GM19452 (cell line): Measurements from ENCODE around the gene C2orf78.
"Not testable (repeated sequence)": the region's sequence is repeated elsewhere in the genome, so short reads cannot be mapped to it uniquely, and the experiment has no call there.

ENCODE experiments used
- ATAC-seq: cut with Tn5 transposase; IDR thresholded peaks from one replicate; pipeline ENCODE4 v1.9.1; 2021; ENCODE audit not compliant: unreplicated experiment

Gene C2orf78

GRCh38 chr2:73779467-73780236, 4.3 kb upstream of the C2orf78 start, which contains the start of gene DUSP11:
TSS of gene DUSP11 (minus strand) at chr2:73780103. CDS start at chr2:73779974, 129 bp downstream.
- peak; percentile 98 for ATAC-seq

GRCh38 chr2:73780237-73780582, 3.8 kb upstream of the C2orf78 start:
- no peak for ATAC-seq

- ATAC-seq: not testable (repeated sequence)
Observed at GRCh38 chr2:73783402-73783801, 581 bp upstream of the C2orf78 start.

- ATAC-seq: no peak
Observed at GRCh38 chr2:73811878-73812277, 27.9 kb downstream of the C2orf78 start.

- no peak for ATAC-seq
Observed at GRCh38 chr2:73812635-73813034, 28.7 kb downstream of the C2orf78 start.

- ATAC-seq: no peak
Observed at GRCh38 chr2:73818296-73818695, 34.3 kb downstream of the C2orf78 start.

- ATAC-seq: peak; percentile 65
Observed at GRCh38 chr2:73821227-73821626, 37.2 kb downstream of the C2orf78 start.

GRCh38 chr2:73821669-73822068, 37.7 kb downstream of the C2orf78 start:
- no peak for ATAC-seq

GRCh38 chr2:73822276-73822675, 38.3 kb downstream of the C2orf78 start:
- ATAC-seq: peak; percentile 75

- ATAC-seq: no peak
Observed at GRCh38 chr2:73822991-73823390, 39.0 kb downstream of the C2orf78 start.

- no peak for ATAC-seq
Observed at GRCh38 chr2:73823416-73823815, 39.4 kb downstream of the C2orf78 start.

- no peak for ATAC-seq
Observed at GRCh38 chr2:73823916-73824523, 40.0 kb downstream of the C2orf78 start.

GRCh38 chr2:73825408-73825807, 41.4 kb downstream of the C2orf78 start:
- ATAC-seq: no peak

GRCh38 chr2:73827018-73827417, 43.0 kb downstream of the C2orf78 start:
- no peak for ATAC-seq

- ATAC-seq: no peak
Observed at GRCh38 chr2:73827660-73828388, 43.8 kb downstream of the C2orf78 start.

- ATAC-seq: no peak
Observed at GRCh38 chr2:73828389-73828817, 44.4 kb downstream of the C2orf78 start.

- ATAC-seq: peak; percentile 72
Observed at GRCh38 chr2:73828818-73829570, 45.0 kb downstream of the C2orf78 start, which contains the start of gene STAMBP. TSS of gene STAMBP (plus strand) at chr2:73828961. CDS start at chr2:73830857, 1,896 bp downstream.

GRCh38 chr2:73830871-73831401, 47.0 kb downstream of the C2orf78 start:
- no peak for ATAC-seq

GRCh38 chr2:73832930-73833329, 48.9 kb downstream of the C2orf78 start:
- no peak for ATAC-seq

- no peak for ATAC-seq
Observed at GRCh38 chr2:73836141-73836943, 52.4 kb downstream of the C2orf78 start.
